ENCODE measurements around the gene DOCK6. TPM values are rescaled to one million over a fixed set of nuclear protein-coding genes. Genes with fewer than 3 reads are reported as not detected.

The DOCK6 gene
- total and polyA plus RNA-seq, 9 donors = 12.8 to 60.0 (median 31.4) TPM

GRCh38 chr19:11177592-11177991 lies 84.7 kb downstream of the DOCK6 start:
- peak overlapping the region in 1 of 2 donors; percentile 6 for H3K27ac ChIP-seq
- TF ChIP-seq EP300 (IDR thresholded peaks at IDR 0.05) = no peak
- TF ChIP-seq POLR2A (IDR thresholded peaks at IDR 0.05) = no peak
- TF ChIP-seq CTCF (IDR thresholded peaks at IDR 0.05) = no peak
- WGBS, 3 donors = 86 to 91% (median 90%) methylated on average over 9 of the region's 9 CpGs

GRCh38 chr19:11176466-11177193 lies 85.7 kb downstream of the DOCK6 start:
- Histone ChIP-seq H3K27me3 (no peaks in the 10 kb centered on the region), H3K4me1 (ENCODE audit: insufficient read depth) (peaks cover 9% of the 10 kb centered on the region), H3K36me3 (no peaks in the 10 kb centered on the region), H3K27ac (no peak overlapping the region), H3K4me3 (no peak overlapping the region), H3K9me3 (no peaks in the 10 kb centered on the region)
- WGBS, 3 donors = 85 to 87% (median 86%) methylated on average over 18 of the region's 18 CpGs
- TF ChIP-seq POLR2A (IDR thresholded peaks at IDR 0.05) (no peak), EP300 (IDR thresholded peaks at IDR 0.05) (no peak)
- no peak for DNase-seq
- intact Hi-C loops (cut with DNase I) = no loop called here

More at GRCh38 chr19:11177592-11177991, 84.7 kb downstream of the DOCK6 start:
- H3K27me3 ChIP-seq = no peaks in the 10 kb centered on the region
- no peak overlapping the region for H3K4me3 ChIP-seq
- DNase-seq = no peak
- intact Hi-C loops (cut with DNase I) = no loop called here
- H3K36me3 ChIP-seq = no peaks in the 10 kb centered on the region
- H3K4me1 ChIP-seq (ENCODE audit: insufficient read depth) = peaks cover 9% of the 10 kb centered on the region
- no peaks in the 10 kb centered on the region for H3K9me3 ChIP-seq

- no peaks in the 10 kb centered on the region for H3K9me3 ChIP-seq
- H3K4me1 ChIP-seq (ENCODE audit: insufficient read depth) = peaks cover 7% of the 10 kb centered on the region
- H3K4me3 ChIP-seq = no peak overlapping the region
- TF ChIP-seq EP300 (IDR thresholded peaks at IDR 0.05) (no peak), POLR2A (IDR thresholded peaks at IDR 0.05) (no peak), CTCF (IDR thresholded peaks at IDR 0.05) (no peak)
- H3K27me3 ChIP-seq = no peaks in the 10 kb centered on the region
- H3K27ac ChIP-seq = no peak overlapping the region
- intact Hi-C loops (cut with DNase I) = no loop called here
- no peak for DNase-seq
- WGBS, 3 donors = 84 to 88% (median 85%) methylated on average over 7 of the region's 7 CpGs
- H3K36me3 ChIP-seq = no peaks in the 10 kb centered on the region
Observed at GRCh38 chr19:11175920-11176319, 86.4 kb downstream of the DOCK6 start.

- TF ChIP-seq POLR2A (IDR thresholded peaks at IDR 0.05) (no peak), CTCF (IDR thresholded peaks at IDR 0.05) (no peak)
- Histone ChIP-seq H3K27ac (no peak overlapping the region), H3K4me3 (no peak overlapping the region), H3K9me3 (no peaks in the 10 kb centered on the region), H3K27me3 (no peaks in the 10 kb centered on the region), H3K4me1 (ENCODE audit: insufficient read depth) (no peaks in the 10 kb centered on the region), H3K36me3 (no peaks in the 10 kb centered on the region)
- peak in 1 of 5 donors; percentile 28 for DNase-seq
- WGBS, 3 donors = 90 to 92% (median 91%) methylated on average over 26 to 27 of the region's 27 CpGs
- intact Hi-C loops (cut with DNase I) = no loop called here
Observed at GRCh38 chr19:11174336-11174735, 88.0 kb downstream of the DOCK6 start.

- TF ChIP-seq CTCF (IDR thresholded peaks at IDR 0.05) = no peak
- no peak for TF ChIP-seq POLR2A (IDR thresholded peaks at IDR 0.05)
- Histone ChIP-seq H3K4me1 (ENCODE audit: insufficient read depth) (no peaks in the 10 kb centered on the region), H3K27ac (no peak overlapping the region), H3K9me3 (no peaks in the 10 kb centered on the region), H3K4me3 (no peak overlapping the region), H3K36me3 (no peaks in the 10 kb centered on the region), H3K27me3 (no peaks in the 10 kb centered on the region)
- 76 to 89% (median 85%) methylated on average over 8 of the region's 8 CpGs for WGBS, 3 donors
- intact Hi-C loops (cut with DNase I) = no loop called here
- DNase-seq = no peak
Observed at GRCh38 chr19:11173516-11174155, 88.7 kb downstream of the DOCK6 start.

Data from ovary (tissue), 9 donors.